HFF-Myc (cell line): Measurements from ENCODE around the gene NKX3-2.
A peak's percentile ranks its signal among the peaks of the same experiment; 100 is the strongest.

ENCODE experiments used
- DNase-seq: peaks from one replicate; pipeline ENCODE4 v3.0.0-alpha.2; 2011; ENCODE audit warnings: low read depth; ENCODE audit errors: extremely low read depth
- H3K4me3 ChIP-seq: replicated peaks from 2 replicates; pipeline ENCODE4 v1.5.1; 2011; ENCODE audit warnings: low read depth, mild to moderate bottlenecking, control low read depth, low read length
- TF ChIP-seq, protein P1 (sequence below): IDR thresholded peaks from 2 replicates; pipeline ENCODE4 v1.5.1; 2012; ENCODE audit warnings: mild to moderate bottlenecking, low read depth, low read length, control low read depth; ENCODE audit errors: missing control alignments

Gene NKX3-2

DNA sequence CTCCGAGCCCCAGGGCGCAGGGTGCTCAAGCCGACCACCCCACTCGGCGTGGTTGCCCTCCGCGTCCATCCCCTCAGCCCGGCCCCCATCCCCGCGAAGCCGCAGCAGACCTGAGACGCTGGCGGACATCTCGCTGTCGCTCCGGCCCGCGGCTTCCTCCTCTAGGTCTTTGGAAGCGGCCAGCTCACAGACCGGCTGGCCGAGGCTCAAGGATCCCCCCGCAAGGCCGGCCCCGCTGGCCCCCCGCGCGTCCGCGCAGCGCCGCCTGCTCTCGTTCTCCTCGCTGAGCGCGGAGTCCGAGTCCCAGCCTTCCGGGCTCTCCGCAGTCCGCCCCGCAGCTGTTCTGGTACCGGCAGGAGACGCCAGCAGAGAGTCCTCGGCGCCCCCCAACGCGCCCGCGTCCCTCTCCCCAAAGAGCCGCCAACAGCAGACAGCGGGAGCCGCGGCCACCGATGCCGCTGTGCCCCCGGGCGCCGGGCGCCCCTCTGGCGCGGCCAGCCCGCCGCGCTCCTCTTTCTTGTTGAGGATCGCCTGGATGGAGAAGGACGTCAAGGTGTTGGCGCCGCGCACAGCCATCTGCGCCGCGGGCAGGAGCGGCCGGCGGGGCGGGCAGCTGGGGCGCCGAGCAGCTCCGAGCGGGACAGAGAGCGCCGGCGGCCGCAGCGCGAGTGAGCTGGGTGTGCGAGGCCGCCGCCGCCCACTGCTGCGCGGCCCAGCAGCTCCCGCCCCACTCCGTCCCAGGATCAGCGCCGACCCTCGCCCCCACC is at the start of gene NKX3-2:
Gene NKX3-2 (minus strand): TSS at position 670 of the 767 bp plus-strand sequence. CDS start 94 bp downstream, at position 576.
- H3K4me3 ChIP-seq, result peak within 1 kb of the TSS; percentile 47
- DNase-seq, result no peak
- TF ChIP-seq, protein P1, sequence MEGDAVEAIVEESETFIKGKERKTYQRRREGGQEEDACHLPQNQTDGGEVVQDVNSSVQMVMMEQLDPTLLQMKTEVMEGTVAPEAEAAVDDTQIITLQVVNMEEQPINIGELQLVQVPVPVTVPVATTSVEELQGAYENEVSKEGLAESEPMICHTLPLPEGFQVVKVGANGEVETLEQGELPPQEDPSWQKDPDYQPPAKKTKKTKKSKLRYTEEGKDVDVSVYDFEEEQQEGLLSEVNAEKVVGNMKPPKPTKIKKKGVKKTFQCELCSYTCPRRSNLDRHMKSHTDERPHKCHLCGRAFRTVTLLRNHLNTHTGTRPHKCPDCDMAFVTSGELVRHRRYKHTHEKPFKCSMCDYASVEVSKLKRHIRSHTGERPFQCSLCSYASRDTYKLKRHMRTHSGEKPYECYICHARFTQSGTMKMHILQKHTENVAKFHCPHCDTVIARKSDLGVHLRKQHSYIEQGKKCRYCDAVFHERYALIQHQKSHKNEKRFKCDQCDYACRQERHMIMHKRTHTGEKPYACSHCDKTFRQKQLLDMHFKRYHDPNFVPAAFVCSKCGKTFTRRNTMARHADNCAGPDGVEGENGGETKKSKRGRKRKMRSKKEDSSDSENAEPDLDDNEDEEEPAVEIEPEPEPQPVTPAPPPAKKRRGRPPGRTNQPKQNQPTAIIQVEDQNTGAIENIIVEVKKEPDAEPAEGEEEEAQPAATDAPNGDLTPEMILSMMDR, result no peak

DNA sequence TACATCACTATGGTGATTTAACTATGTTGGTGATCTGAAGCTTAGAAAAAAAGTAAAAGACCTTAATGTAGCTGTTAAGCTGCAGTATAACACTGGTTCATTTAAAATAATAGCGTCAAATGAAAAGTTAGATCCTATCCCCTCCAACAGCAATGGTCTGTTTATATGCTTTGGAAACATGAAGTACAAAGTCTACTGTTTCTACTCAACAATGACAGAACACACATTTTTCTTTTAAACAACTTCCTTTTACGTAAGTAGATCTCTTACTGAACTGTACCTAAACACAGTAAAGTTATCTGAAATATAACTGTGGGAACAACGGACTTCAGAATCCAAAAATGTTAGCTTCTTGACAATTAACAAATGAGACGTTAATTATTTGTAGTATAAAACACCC is 47.9 kb upstream of the NKX3-2 start:
- no peak for DNase-seq
- TF ChIP-seq, protein P1, result no peak
- no peak overlapping the region for H3K4me3 ChIP-seq

DNA sequence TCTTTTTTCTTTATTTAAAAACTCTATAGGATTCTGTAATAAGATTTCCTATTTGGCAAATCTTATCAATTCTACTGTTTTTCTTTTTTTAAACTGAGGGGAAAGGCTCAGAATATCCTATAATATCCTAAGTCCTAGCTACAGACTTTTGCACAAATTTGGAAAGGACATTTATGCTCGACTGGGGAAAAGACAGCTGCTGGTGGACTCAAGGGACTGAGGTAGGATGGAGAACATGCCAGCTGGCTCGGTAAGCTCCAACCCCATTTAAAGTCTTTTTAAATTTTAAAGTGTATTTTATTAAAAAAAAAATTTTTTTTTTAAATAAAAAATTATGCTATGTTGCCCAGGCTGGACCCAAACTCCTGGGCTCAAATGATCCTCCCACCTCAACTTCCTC is 46.5 kb upstream of the NKX3-2 start:
- TF ChIP-seq, protein P1, result no peak
- no peak overlapping the region for H3K4me3 ChIP-seq
- no peak for DNase-seq

DNA sequence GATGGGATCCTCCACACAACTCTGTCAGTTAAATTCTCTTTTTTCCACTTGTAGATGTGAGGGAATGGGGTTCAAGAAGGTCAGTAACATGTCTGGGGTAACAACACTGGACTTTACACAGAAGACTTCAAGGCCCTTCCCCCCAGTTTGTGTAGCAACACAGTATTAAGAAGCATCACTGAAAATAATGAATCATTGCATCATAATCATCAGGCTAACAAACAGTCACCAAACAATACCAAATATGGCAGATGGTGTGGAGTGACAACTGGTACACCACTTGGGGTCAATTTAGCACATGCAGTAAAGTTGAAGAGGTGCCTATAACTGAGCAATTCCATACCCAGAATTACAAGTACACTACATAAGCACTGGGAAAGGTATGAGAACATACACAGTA is 44.6 kb upstream of the NKX3-2 start:
- no peak for DNase-seq
- TF ChIP-seq, protein P1, result no peak
- H3K4me3 ChIP-seq, result no peak overlapping the region

DNA sequence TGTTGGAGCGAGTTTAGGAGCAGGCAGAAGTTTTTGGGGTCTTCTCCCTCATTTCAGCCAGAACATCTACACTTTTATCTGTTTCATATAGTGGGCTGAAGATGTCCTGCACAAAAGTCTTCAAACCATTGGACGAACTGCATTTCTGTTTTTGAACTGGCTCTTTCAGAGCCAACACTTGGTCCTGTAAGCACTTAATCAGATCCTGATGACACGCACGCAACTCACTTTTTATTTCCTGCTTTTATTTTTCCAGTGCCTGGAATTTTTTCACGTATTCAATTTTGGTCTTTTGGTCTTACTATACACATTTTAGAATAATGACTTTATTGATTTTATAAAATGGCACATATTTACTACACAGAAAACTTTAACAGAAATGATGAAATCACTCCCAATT is 40.2 kb upstream of the NKX3-2 start:
- DNase-seq, result no peak
- TF ChIP-seq, protein P1, result no peak
- H3K4me3 ChIP-seq, result no peak overlapping the region

DNA sequence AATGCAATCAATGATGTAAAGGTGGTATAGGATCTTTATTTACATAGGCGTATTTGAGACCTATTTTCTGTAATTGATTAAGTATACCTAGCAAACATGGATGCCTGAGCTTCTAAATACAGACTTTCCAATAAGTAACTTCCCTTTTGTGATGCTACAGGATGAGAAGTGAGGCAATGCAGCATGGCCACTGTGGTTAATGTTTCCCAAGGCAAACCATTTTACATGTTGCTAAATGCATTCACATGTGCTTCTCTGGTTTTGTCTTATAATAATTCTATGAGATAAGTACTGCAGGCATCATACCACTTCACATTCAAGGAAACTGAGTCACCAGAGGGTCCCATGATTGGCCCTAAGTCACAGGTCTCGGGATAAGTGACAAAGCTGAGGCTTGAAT is 35.7 kb upstream of the NKX3-2 start:
- no peak for DNase-seq
- no peak overlapping the region for H3K4me3 ChIP-seq
- TF ChIP-seq, protein P1, result no peak

GRCh38 chr4:13577660-13578059 is 33.4 kb upstream of the NKX3-2 start:
- TF ChIP-seq, protein P1, result no peak
- no peak for DNase-seq
- no peak overlapping the region for H3K4me3 ChIP-seq
